ENCODE results near the gene TMOD1. TPM values are rescaled to one million over a fixed set of nuclear protein-coding genes. Genes with fewer than 3 reads are reported as not detected.
A peak's percentile ranks its signal among the peaks of the same experiment; 100 is the strongest.

Gene TMOD1
- total and polyA plus RNA-seq, 9 of the 15 experiments (the other 6 are each of a cell fraction or from before 2014, with no cell fraction given), result 7.1 to 41.2 (median 14.2) TPM

- peak; percentile 23 for TF ChIP-seq FIP1L1 (IDR thresholded peaks at IDR 0.05; ENCODE audit: low read depth, low read length, poor library complexity, severe bottlenecking)
Observed at GRCh38 chr9:97501972-97502221, 431 bp downstream of the TMOD1 start (continued).

- WGBS (ENCODE audit: insufficient coverage, low coverage, missing lambda C conversion rate), result 1% methylated on average over 45 of the region's 49 CpGs
- intact Hi-C loops (cut with micrococcal nuclease), result loop anchor here (5.0 kb wide), 2 partner anchors 40 to 85 kb away; no protein-coding TSS in a partner anchor
- Histone ChIP-seq H4K20me1 (replicated peaks; ENCODE audit: control insufficient read depth, insufficient read depth, low read length) (peaks cover 7% of the 10 kb centered on the region; the same call in 1 of the 2 replicates), H3K4me3 (peak overlapping the region; percentile 88), H3K9me1 (ENCODE audit: control insufficient read depth, insufficient read depth, low read length) (peaks cover 4% of the 10 kb centered on the region), H3K27me3 (ENCODE audit: control insufficient read depth in 2 of 2, insufficient read depth in 2 of 2, low read length in 2 of 2) (no peaks in the 10 kb centered on the region; a peak in 1 of 5 replicates), H3K4me2 (ENCODE audit: insufficient read depth, low read length) (peak overlapping the region; percentile 91), H3K79me2 (ENCODE audit: control insufficient read depth, insufficient read depth, low read length) (peaks cover 57% of the 10 kb centered on the region), H3K27ac (ENCODE audit: extremely low read depth, low read depth, low read length) (peak overlapping the region; percentile 96), H3K36me3 (ENCODE audit: control insufficient read depth, insufficient read depth, low read length) (peaks cover 19% of the 10 kb centered on the region), H3K9ac (ENCODE audit: insufficient read depth in 1 of 2, low read depth in 2 of 2, low read length in 2 of 2) (peak overlapping the region; percentile 84 to 99), H2AFZ (ENCODE audit: low read depth, low read length) (peak overlapping the region; percentile 60), H3K9me3 (replicated peaks; ENCODE audit: control insufficient read depth, insufficient read depth, low read depth, low read length) (no peaks in the 10 kb centered on the region), H3K4me1 (replicated peaks in 1 of 2; ENCODE audit: control insufficient read depth in 2 of 2, insufficient read depth in 2 of 2, low read length in 2 of 2) (peaks cover 50 to 54% of the 10 kb centered on the region in 2 experiments)
- ChIA-PET CTCF (ENCODE audit: low intra/inter-chr PET ratio) (no interaction called here), POLR2A (interaction anchor here (0.6 to 5.3 kb wide), 11 partner anchors 11 to 1027 kb away, joined by 3 to 29 read pairs (median 5); no protein-coding TSS in a partner anchor)
- ATAC-seq, result peak; percentile 40
- in situ Hi-C loops (cut with MboI), result no loop called here
- DNase-seq (ENCODE audit: extremely low read depth in 1 of 4, low spot score in 3 of 4), result peak; percentile 31 to 41 (median 32)
- no peak for FAIRE-seq
- no TSS peak for BruUV-seq (replicated peaks)
- TF ChIP-seq SIN3A (IDR thresholded peaks at IDR 0.05; ENCODE audit: borderline replicate concordance in 2 of 2, control insufficient read depth in 1 of 2, low read depth in 2 of 2, low read length in 2 of 2) (peak in 1 of 2 experiments; percentile 21; a peak in 1 of 4 replicates), RBM39 (optimal IDR thresholded peaks at IDR 0.05; ENCODE audit: low read depth, low read length) (no peak), ZNF311 (CRISPR knock-in tag; IDR thresholded peaks at IDR 0.05) (no peak), ZNF224 (CRISPR knock-in tag; IDR thresholded peaks at IDR 0.05) (no peak), AFF4 (CRISPR knock-in tag; IDR thresholded peaks at IDR 0.05) (0 out of 2 replicates have a peak, but pooled peaks have one; percentile 16), ZFX (CRISPR knock-in tag; IDR thresholded peaks at IDR 0.05) (peak; percentile 57; the same call in 1 of the 2 replicates), SP1 (CRISPR knock-in tag; IDR thresholded peaks at IDR 0.05) (0 out of 2 replicates have a peak, but pooled peaks have one; percentile 10), ZNF263 (CRISPR knock-in tag; IDR thresholded peaks at IDR 0.05; ENCODE audit: borderline replicate concordance) (0 out of 2 replicates have a peak, but pooled peaks have one; percentile 42), MEF2A (IDR thresholded peaks at IDR 0.05; ENCODE audit: control insufficient read depth, low read depth, low read length) (peak; percentile 22; the same call in 1 of the 2 replicates), NRF1 (conservative IDR thresholded peaks at IDR 0.05 in 1 of 2, IDR thresholded peaks at IDR 0.05 in 1 of 2) (peak; percentile 69 to 76), ZC3H4 (CRISPR knock-in tag; IDR thresholded peaks at IDR 0.05; ENCODE audit: borderline replicate concordance) (peak; percentile 72; the same call in 1 of the 2 replicates), NKRF (IDR thresholded peaks at IDR 0.05; ENCODE audit: borderline replicate concordance) (no peak)
Observed at GRCh38 chr9:97502222-97502983, 937 bp downstream of the TMOD1 start.

All from K562 (cell line).